Fibroblast of lung (primary cell): ENCODE measurements around the gene MALAT1. TPM values are rescaled to one million over a fixed set of nuclear protein-coding genes. Genes with fewer than 3 reads are reported as not detected.

Experiments
- DNase-seq, 2 donors: peaks; one replicate each; pipeline versions ENCODE4 v3.0.0 to v3.0.0-alpha.2; 2010; ENCODE audit warnings: low read depth in 2 of 2
- H2AFZ ChIP-seq: 2 replicates; pipeline ENCODE4 v1.5.1; 2012; ENCODE audit warnings: low read length, control low read depth, inconsistent platforms
- H3K27ac ChIP-seq: 2 replicates; pipeline ENCODE4 v1.5.1; 2011; ENCODE audit warnings: low read length, control low read depth; ENCODE audit not compliant: insufficient read depth
- H3K27me3 ChIP-seq: 2 replicates; pipeline ENCODE4 v1.5.1; 2011; ENCODE audit warnings: mild to moderate bottlenecking, low read length; ENCODE audit not compliant: control insufficient read depth, insufficient read depth
- H3K36me3 ChIP-seq: 2 replicates; pipeline ENCODE4 v1.5.1; 2011; ENCODE audit warnings: low read length; ENCODE audit not compliant: control insufficient read depth, insufficient read depth
- H3K4me1 ChIP-seq: 2 replicates; pipeline ENCODE4 v1.5.1; 2011; ENCODE audit warnings: low read length; ENCODE audit not compliant: control insufficient read depth, insufficient read depth; ENCODE audit errors: extremely low read depth
- H3K4me2 ChIP-seq: 2 replicates; pipeline ENCODE4 v1.5.1; 2011; ENCODE audit warnings: low read length, control low read depth; ENCODE audit not compliant: insufficient read depth; ENCODE audit errors: extremely low read depth
- H3K4me3 ChIP-seq, 4 experiments: fragments of 200-600 bp in 1 of 4; sonication (generic) in 1 of 4; replicated peaks in 1 of 4; 2 replicates each; pipeline ENCODE4 v1.5.1; 2011 to 2016; ENCODE audit warnings: low read length in 4 of 4, low read depth in 3 of 4, mild to moderate bottlenecking in 3 of 4, control low read depth in 2 of 4, inconsistent platforms in 1 of 4, mixed read lengths in 1 of 4; ENCODE audit not compliant: insufficient read depth in 1 of 4; ENCODE audit errors: control extremely low read depth in 1 of 4
- H3K79me2 ChIP-seq: 2 replicates; pipeline ENCODE4 v1.5.1; 2012; ENCODE audit warnings: mild to moderate bottlenecking, low read length, inconsistent platforms; ENCODE audit not compliant: control insufficient read depth, insufficient read depth
- H3K9ac ChIP-seq: 2 replicates; pipeline ENCODE4 v1.5.1; 2011; ENCODE audit warnings: mild to moderate bottlenecking, low read length, control low read depth; ENCODE audit not compliant: insufficient read depth
- H3K9me3 ChIP-seq: 2 replicates; pipeline ENCODE4 v1.5.1; 2012; ENCODE audit warnings: low read depth, low read length; ENCODE audit not compliant: control insufficient read depth, insufficient read depth
- H4K20me1 ChIP-seq: 2 replicates; pipeline ENCODE4 v1.5.1; 2011; ENCODE audit warnings: low read length; ENCODE audit not compliant: control insufficient read depth, insufficient read depth; ENCODE audit errors: extremely low read depth
- CTCF ChIP-seq, 2 donors: IDR thresholded peaks in 1 of 2; conservative IDR thresholded peaks in 1 of 2; 1 replicate in 1 of 2; 2 replicates in 1 of 2; pipeline ENCODE4 v1.5.1; 2011 to 2012; ENCODE audit warnings: low read length in 2 of 2, control low read depth in 1 of 2, inconsistent platforms in 1 of 2, low read depth in 1 of 2, mild to moderate bottlenecking in 1 of 2
- EZH2 ChIP-seq: IDR thresholded peaks from 2 replicates; pipeline ENCODE4 v1.5.1; 2012; ENCODE audit warnings: low read length, control low read depth, mild to moderate bottlenecking; ENCODE audit errors: missing control alignments
- polyA plus RNA-seq, 2 donors: library from polyadenylated mRNA; depleted of rRNA in 1 of 2; stranded (reverse) in 1 of 2; unstranded in 1 of 2; fragments of >200 nt; gene quantifications; 2 replicates each; pipeline ENCODE4 v1.2.1, GENCODE V29; 2011 to 2012; ENCODE audit warnings: missing spikeins in 1 of 2
- total RNA-seq: library from RNA; depleted of rRNA; stranded (reverse); fragments of >200 nt; gene quantifications from 2 replicates; pipeline ENCODE4 v1.2.1, GENCODE V29; 2014

MALAT1 gene
- total and polyA plus RNA-seq, 2 donors (not counting 1 experiment from before 2014, with no cell fraction given), result 583 to 21,991 TPM

GRCh38 chr11:65539744-65540289 lies 41.0 kb downstream of the MALAT1 start:
- Histone ChIP-seq H3K4me1 (peaks cover 8% of the 10 kb centered on the region), H2AFZ (no peak overlapping the region), H3K9me3 (no peaks in the 10 kb centered on the region), H3K4me3 (peak overlapping the region; percentile 31 to 54 (median 46)), H3K36me3 (peaks cover 36% of the 10 kb centered on the region), H3K9ac (peak overlapping the region; percentile 30), H4K20me1 (no peaks in the 10 kb centered on the region), H3K4me2 (peak overlapping the region; percentile 85), H3K27me3 (no peaks in the 10 kb centered on the region), H3K27ac (peak overlapping the region; percentile 59), H3K79me2 (no peaks in the 10 kb centered on the region)
- no peak for TF ChIP-seq EZH2
- TF ChIP-seq CTCF (conservative IDR thresholded peaks at IDR 0.05 in 1 of 2, IDR thresholded peaks at IDR 0.05 in 1 of 2; ENCODE audit: low read depth in 1 of 2, low read length in 2 of 2), result no peak
- no peak for DNase-seq

GRCh38 chr11:65540290-65541092 lies 41.6 kb downstream of the MALAT1 start:
- Histone ChIP-seq H3K27me3 (no peaks in the 10 kb centered on the region), H3K27ac (peak overlapping the region; percentile 59), H3K9ac (no peak overlapping the region), H3K36me3 (peaks cover 35% of the 10 kb centered on the region), H2AFZ (peak overlapping the region; percentile 65), H3K79me2 (no peaks in the 10 kb centered on the region), H3K4me3 (peak overlapping the region; percentile 31 to 54 (median 46)), H3K4me2 (peak overlapping the region; percentile 85), H4K20me1 (no peaks in the 10 kb centered on the region), H3K9me3 (no peaks in the 10 kb centered on the region), H3K4me1 (peaks cover 8% of the 10 kb centered on the region)
- DNase-seq, result peak; percentile 85 to 89
- TF ChIP-seq EZH2, result no peak
- TF ChIP-seq CTCF (conservative IDR thresholded peaks at IDR 0.05 in 1 of 2, IDR thresholded peaks at IDR 0.05 in 1 of 2; ENCODE audit: low read depth in 1 of 2, low read length in 2 of 2), result peak; percentile 72 to 85

DNA sequence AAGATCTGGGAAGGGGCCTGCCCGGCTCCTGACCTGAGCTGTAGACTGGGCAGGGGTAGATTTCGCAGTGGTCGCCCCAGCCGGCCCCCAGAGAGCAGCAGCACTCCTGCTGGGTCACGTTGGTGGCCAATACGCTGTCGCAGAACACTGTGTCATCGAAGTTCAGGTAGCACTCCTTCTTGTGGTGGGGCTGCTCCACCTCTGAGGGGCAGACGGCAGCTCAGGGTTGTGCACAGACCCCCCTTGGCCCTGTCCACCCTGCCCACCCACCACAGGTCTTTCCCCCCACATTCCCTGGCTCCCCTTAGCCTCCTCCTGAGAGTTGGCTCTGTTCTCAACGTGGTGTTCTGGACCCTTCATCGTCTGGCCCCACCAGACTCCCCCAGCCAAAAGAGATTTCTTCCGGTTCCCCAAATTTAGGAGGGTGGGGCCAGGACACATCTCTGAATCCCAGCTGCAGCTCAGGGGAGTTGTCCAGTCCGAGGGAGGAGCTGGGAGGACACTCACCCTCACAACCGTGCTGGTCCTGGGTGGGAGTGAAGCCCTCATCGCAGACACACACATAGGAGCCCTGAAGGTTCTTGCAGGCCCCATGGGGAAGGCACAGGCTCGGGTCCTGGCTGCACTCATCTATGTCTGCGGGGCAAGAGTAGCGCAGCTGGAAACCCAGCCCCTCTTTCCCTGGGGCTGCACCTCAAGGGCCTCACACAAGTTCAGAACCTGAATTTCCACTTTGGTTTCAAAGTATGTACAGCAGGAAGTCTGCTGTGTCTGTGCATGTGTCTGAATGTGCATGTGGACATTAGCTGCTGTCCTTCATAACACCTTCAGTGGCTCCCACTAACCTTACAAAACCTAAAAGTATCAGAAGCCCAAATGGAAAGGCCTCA lies 42.5 kb downstream of the MALAT1 start:
- H2AFZ ChIP-seq, result no peak overlapping the region
- DNase-seq, result no peak
- no peaks in the 10 kb centered on the region for H3K27me3 ChIP-seq
- no peaks in the 10 kb centered on the region for H4K20me1 ChIP-seq
- H3K4me2 ChIP-seq, result peak overlapping the region; percentile 65
- TF ChIP-seq CTCF (conservative IDR thresholded peaks at IDR 0.05 in 1 of 2, IDR thresholded peaks at IDR 0.05 in 1 of 2; ENCODE audit: low read depth in 1 of 2, low read length in 2 of 2) (no peak), EZH2 (no peak)
- H3K4me1 ChIP-seq, result peaks cover 8% of the 10 kb centered on the region
- H3K4me3 ChIP-seq, result peak overlapping the region; percentile 8 to 54 (median 29)
- no peaks in the 10 kb centered on the region for H3K9me3 ChIP-seq
- H3K79me2 ChIP-seq, result no peaks in the 10 kb centered on the region
- peak overlapping the region; percentile 30 for H3K27ac ChIP-seq
- H3K36me3 ChIP-seq, result peaks cover 33% of the 10 kb centered on the region
- no peak overlapping the region for H3K9ac ChIP-seq
